Activated naive CD8-positive, alpha-beta T cell treated with anti-CD3 and anti-CD28 coated beads for 36 hours (primary cell): ENCODE results near the gene GBA3. TPM values are rescaled to one million over a fixed set of nuclear protein-coding genes. Genes with fewer than 3 reads are reported as not detected.

Experiments used
- DNase-seq: peaks from one replicate; pipeline ENCODE4 v3.0.0; 2021
- H3K27ac Mint-ChIP-seq: one replicate; pipeline ENCODE4 v1.8.0; 2022; ENCODE audit warnings: mild to moderate bottlenecking, moderate library complexity, mixed read lengths
- H3K27me3 Mint-ChIP-seq: one replicate; pipeline ENCODE4 v1.8.0; 2022; ENCODE audit warnings: mild to moderate bottlenecking, mixed read lengths
- H3K36me3 Mint-ChIP-seq: one replicate; pipeline ENCODE4 v1.8.0; 2021; ENCODE audit warnings: mild to moderate bottlenecking, mixed read lengths
- H3K4me1 Mint-ChIP-seq: one replicate; pipeline ENCODE4 v1.8.0; 2021; ENCODE audit warnings: mixed read lengths
- H3K4me3 Mint-ChIP-seq: one replicate; pipeline ENCODE4 v1.8.0; 2022; ENCODE audit warnings: mild to moderate bottlenecking, moderate library complexity, mixed read lengths
- H3K9me3 Mint-ChIP-seq: one replicate; pipeline ENCODE4 v1.8.0; 2022; ENCODE audit warnings: mixed read lengths
- total RNA-seq, 2 experiments: library from RNA; stranded (reverse); gene quantifications; one replicate each; pipeline ENCODE4 v1.2.3, GENCODE V29; 2021

Gene GBA3
- total RNA-seq, 2 experiments from 2014 or later, result not detected

DNA sequence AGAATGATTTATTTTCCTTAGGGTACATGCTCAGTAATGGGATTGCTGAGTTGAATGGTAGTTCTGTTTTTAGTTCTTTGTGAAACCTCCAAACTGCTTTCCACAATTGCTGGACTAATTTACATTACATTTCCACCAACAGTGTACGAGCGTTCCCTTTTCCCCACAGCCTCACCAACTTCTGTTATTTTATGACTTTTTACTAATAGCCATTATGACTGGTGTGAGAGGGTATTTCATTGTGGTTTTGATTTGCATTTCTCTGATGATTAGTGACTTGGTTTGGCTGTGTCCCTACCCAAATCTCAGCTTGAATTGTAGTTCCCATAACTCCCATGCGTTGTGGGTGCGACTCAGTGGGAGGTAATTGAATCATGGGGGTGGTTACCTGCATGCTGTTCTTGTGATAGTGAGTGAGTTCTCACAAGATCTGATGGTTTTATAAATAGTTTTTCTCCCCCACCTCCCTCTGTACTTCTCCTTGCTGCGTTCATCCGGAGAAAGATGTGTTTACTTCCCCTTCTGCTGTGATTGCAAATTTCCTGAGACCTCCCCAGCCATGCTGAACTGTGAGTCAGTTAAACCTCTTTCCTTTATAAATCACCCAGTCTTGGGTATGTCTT is 95.1 kb downstream of the GBA3 start:
- Mint-ChIP-seq H3K4me3 (no peak overlapping the region), H3K36me3 (no peaks in the 10 kb centered on the region), H3K27me3 (peaks cover 7% of the 10 kb centered on the region), H3K27ac (no peak overlapping the region), H3K9me3 (peaks cover 4% of the 10 kb centered on the region), H3K4me1 (no peaks in the 10 kb centered on the region)
- DNase-seq, result no peak

- Mint-ChIP-seq H3K4me1 (no peaks in the 10 kb centered on the region), H3K9me3 (peaks cover 4% of the 10 kb centered on the region), H3K27me3 (peaks cover 3% of the 10 kb centered on the region), H3K36me3 (no peaks in the 10 kb centered on the region), H3K4me3 (no peak overlapping the region), H3K27ac (no peak overlapping the region)
- DNase-seq, result no peak
These were observed 97.9 kb downstream of the GBA3 start for GRCh38 chr4:22790631-22791030.

DNA sequence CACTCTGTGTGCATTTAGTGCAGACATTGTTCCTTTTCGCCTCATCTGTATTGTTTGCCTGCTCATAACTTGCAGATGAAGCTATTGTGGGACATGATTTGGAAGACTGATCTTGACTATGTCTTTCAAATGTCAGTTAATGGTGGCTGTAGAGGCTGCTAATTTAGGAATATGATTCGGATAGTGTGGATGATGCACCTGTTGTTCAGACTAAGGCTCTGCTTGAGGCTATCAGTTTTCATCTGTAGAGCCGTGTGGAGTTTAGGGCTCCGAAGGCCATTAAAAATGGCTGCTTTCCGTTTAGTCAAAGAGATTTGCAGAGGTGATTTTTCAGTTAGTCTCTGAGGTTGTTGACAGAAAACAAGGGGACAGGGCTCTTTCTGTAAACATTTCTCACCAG is 102.0 kb downstream of the GBA3 start:
- Mint-ChIP-seq H3K27me3 (peaks cover 4% of the 10 kb centered on the region), H3K9me3 (no peaks in the 10 kb centered on the region), H3K4me3 (no peak overlapping the region)

GRCh38 chr4:22801391-22801790 is 108.7 kb downstream of the GBA3 start:
- H3K4me3 Mint-ChIP-seq, result no peak overlapping the region
- H3K27me3 Mint-ChIP-seq, result peaks cover 9% of the 10 kb centered on the region
- H3K9me3 Mint-ChIP-seq, result no peaks in the 10 kb centered on the region
- no peaks in the 10 kb centered on the region for H3K36me3 Mint-ChIP-seq
- no peak for DNase-seq
- H3K27ac Mint-ChIP-seq, result no peak overlapping the region
- no peaks in the 10 kb centered on the region for H3K4me1 Mint-ChIP-seq

More for the DNA sequence above, 102.0 kb downstream of the GBA3 start:
- H3K27ac Mint-ChIP-seq, result no peak overlapping the region
- H3K36me3 Mint-ChIP-seq, result no peaks in the 10 kb centered on the region
- DNase-seq, result no peak
- no peaks in the 10 kb centered on the region for H3K4me1 Mint-ChIP-seq

- H3K4me3 Mint-ChIP-seq, result no peak overlapping the region
- peaks cover 9% of the 10 kb centered on the region for H3K27me3 Mint-ChIP-seq
- no peaks in the 10 kb centered on the region for H3K4me1 Mint-ChIP-seq
- no peaks in the 10 kb centered on the region for H3K36me3 Mint-ChIP-seq
- DNase-seq, result no peak
- H3K27ac Mint-ChIP-seq, result no peak overlapping the region
- no peaks in the 10 kb centered on the region for H3K9me3 Mint-ChIP-seq
These were observed 110.1 kb downstream of the GBA3 start for GRCh38 chr4:22802876-22803275.

DNA sequence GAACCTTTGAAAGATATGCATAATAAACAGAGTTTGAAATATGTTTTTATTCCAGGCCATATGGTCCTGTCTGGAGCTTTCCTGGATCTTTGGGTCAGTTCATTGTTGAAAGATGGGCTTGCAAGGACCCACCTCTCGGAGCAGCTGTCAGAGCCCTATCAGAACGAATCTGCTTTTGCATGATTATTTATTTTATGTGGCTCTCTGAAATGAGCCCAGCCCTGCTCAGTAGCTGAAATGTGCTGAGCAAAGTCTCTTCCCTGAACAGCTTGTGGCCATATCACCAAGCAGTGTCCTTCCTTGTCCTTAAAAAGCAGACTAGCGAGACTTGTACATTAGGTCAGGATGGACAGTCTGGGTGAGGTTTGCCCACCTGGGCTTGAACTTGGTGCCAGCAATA is 110.8 kb downstream of the GBA3 start:
- Mint-ChIP-seq H3K27me3 (peaks cover 9% of the 10 kb centered on the region), H3K36me3 (no peaks in the 10 kb centered on the region), H3K4me3 (no peak overlapping the region), H3K9me3 (no peaks in the 10 kb centered on the region), H3K27ac (no peak overlapping the region), H3K4me1 (no peaks in the 10 kb centered on the region)
- DNase-seq, result no peak

- no peak for DNase-seq
- Mint-ChIP-seq H3K27me3 (no peaks in the 10 kb centered on the region), H3K36me3 (no peaks in the 10 kb centered on the region), H3K4me1 (no peaks in the 10 kb centered on the region), H3K27ac (no peak overlapping the region), H3K4me3 (no peak overlapping the region), H3K9me3 (peaks cover 3% of the 10 kb centered on the region)
These were observed 122.2 kb downstream of the GBA3 start for GRCh38 chr4:22814906-22815305.

GRCh38 chr4:22824091-22824490 is 131.4 kb downstream of the GBA3 start:
- no peaks in the 10 kb centered on the region for H3K4me1 Mint-ChIP-seq
- H3K27ac Mint-ChIP-seq, result no peak overlapping the region
- DNase-seq, result no peak
- no peak overlapping the region for H3K4me3 Mint-ChIP-seq
- H3K36me3 Mint-ChIP-seq, result no peaks in the 10 kb centered on the region
- no peaks in the 10 kb centered on the region for H3K27me3 Mint-ChIP-seq
- peaks cover 1% of the 10 kb centered on the region for H3K9me3 Mint-ChIP-seq

- no peak for DNase-seq
- H3K4me1 Mint-ChIP-seq, result no peaks in the 10 kb centered on the region
- H3K27me3 Mint-ChIP-seq, result no peaks in the 10 kb centered on the region
- H3K9me3 Mint-ChIP-seq, result peaks cover 2% of the 10 kb centered on the region
- H3K36me3 Mint-ChIP-seq, result no peaks in the 10 kb centered on the region
- no peak overlapping the region for H3K27ac Mint-ChIP-seq
- H3K4me3 Mint-ChIP-seq, result no peak overlapping the region
These were observed 149.8 kb downstream of the GBA3 start for GRCh38 chr4:22842360-22843018.

GRCh38 chr4:22848332-22848731 is 155.6 kb downstream of the GBA3 start:
- Mint-ChIP-seq H3K4me1 (no peaks in the 10 kb centered on the region), H3K9me3 (peaks cover 2% of the 10 kb centered on the region), H3K36me3 (no peaks in the 10 kb centered on the region), H3K27ac (no peak overlapping the region), H3K27me3 (peaks cover 3% of the 10 kb centered on the region), H3K4me3 (no peak overlapping the region)
- no peak for DNase-seq

DNA sequence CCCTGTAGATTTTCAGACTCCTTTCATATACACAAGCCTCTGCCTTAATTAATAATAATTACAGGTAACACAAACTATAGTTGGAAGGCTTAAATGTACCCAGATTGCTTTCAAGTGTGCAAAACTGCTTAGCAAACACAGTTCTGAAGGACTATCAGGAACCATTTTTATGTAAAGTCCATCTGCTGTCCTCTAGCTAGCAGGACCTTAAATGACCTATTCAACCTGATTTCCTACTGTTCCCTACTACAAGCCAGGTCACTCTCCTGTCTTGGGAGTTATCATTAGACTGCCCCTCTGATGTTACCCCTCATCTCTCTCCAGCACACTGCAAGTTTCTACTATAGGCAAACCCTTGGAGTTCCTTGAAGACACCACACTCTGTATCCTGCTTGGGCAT is 157.3 kb downstream of the GBA3 start:
- Mint-ChIP-seq H3K4me1 (no peaks in the 10 kb centered on the region), H3K27ac (no peak overlapping the region), H3K27me3 (peaks cover 3% of the 10 kb centered on the region), H3K4me3 (no peak overlapping the region), H3K9me3 (no peaks in the 10 kb centered on the region), H3K36me3 (no peaks in the 10 kb centered on the region)
- DNase-seq, result no peak

GRCh38 chr4:22850630-22851029 is 157.9 kb downstream of the GBA3 start:
- H3K27me3 Mint-ChIP-seq, result peaks cover 3% of the 10 kb centered on the region
- H3K27ac Mint-ChIP-seq, result no peak overlapping the region
- H3K36me3 Mint-ChIP-seq, result no peaks in the 10 kb centered on the region
- no peak overlapping the region for H3K4me3 Mint-ChIP-seq
- DNase-seq, result no peak
- no peaks in the 10 kb centered on the region for H3K9me3 Mint-ChIP-seq
- no peaks in the 10 kb centered on the region for H3K4me1 Mint-ChIP-seq

GRCh38 chr4:22857411-22857810 is 164.7 kb downstream of the GBA3 start:
- Mint-ChIP-seq H3K4me3 (no peak overlapping the region), H3K9me3 (no peaks in the 10 kb centered on the region), H3K27ac (no peak overlapping the region), H3K27me3 (peaks cover 3% of the 10 kb centered on the region), H3K36me3 (no peaks in the 10 kb centered on the region), H3K4me1 (no peaks in the 10 kb centered on the region)
- no peak for DNase-seq

GRCh38 chr4:22859318-22859717 is 166.6 kb downstream of the GBA3 start:
- Mint-ChIP-seq H3K4me1 (no peaks in the 10 kb centered on the region), H3K27me3 (peaks cover 3% of the 10 kb centered on the region)

More at GRCh38 chr4:22859318-22859717, 166.6 kb downstream of the GBA3 start:
- H3K4me3 Mint-ChIP-seq, result no peak overlapping the region
- H3K27ac Mint-ChIP-seq, result no peak overlapping the region
- no peaks in the 10 kb centered on the region for H3K36me3 Mint-ChIP-seq
- no peaks in the 10 kb centered on the region for H3K9me3 Mint-ChIP-seq
- no peak for DNase-seq
